Smooth muscle cell of the pulmonary artery (primary cell): ENCODE measurements around the gene DUSP21. TPM values are rescaled to one million over a fixed set of nuclear protein-coding genes. Genes with fewer than 3 reads are reported as not detected.

Source experiments
- total RNA-seq: library from RNA; depleted of rRNA; stranded (reverse); fragments of >200 nt; gene quantifications from 2 replicates; pipeline ENCODE4 v1.2.3, GENCODE V29; 2014

The DUSP21 gene
- not detected in 2 replicates for total RNA-seq

GRCh38 chrX:44843753-44844152, at the start of gene DUSP21:
DUSP21 (plus strand) TSS chrX:44844021; CDS start chrX:44844133, 112 bp downstream.

GRCh38 chrX:44872821-44873414, 29.1 kb downstream of the DUSP21 start, which contains the start of gene KDM6A:
KDM6A (plus strand) TSS chrX:44873188; CDS start chrX:44873552, 364 bp downstream.

Other genes with a start within 250 kb of the DUSP21 start
- gene KDM6A, start 29.2 kb downstream of the DUSP21 start, total RNA-seq = 14.6 and 15.1 TPM in 2 replicates